Activated CD8-positive, alpha-beta memory T cell treated with anti-CD3 and anti-CD28 coated beads for 1 hour (primary cell): Measurements from ENCODE around the gene MOGAT1.
"Not testable (repeated sequence)": the region's sequence is repeated elsewhere in the genome, so short reads cannot be mapped to it uniquely, and the experiment has no call there.

Experiments
- DNase-seq, 2 donors: peaks; one replicate each; pipeline ENCODE4 v3.0.0-alpha.2; 2020; ENCODE audit warnings: low read depth in 1 of 2; ENCODE audit errors: extremely low read depth in 1 of 2

MOGAT1 gene

GRCh38 chr2:222708274-222708710, 36.8 kb downstream of the MOGAT1 start:
- DNase-seq, result peak; percentile 21 to 65

- no peak for DNase-seq
These were observed 37.9 kb downstream of the MOGAT1 start for GRCh38 chr2:222709191-222709891.

GRCh38 chr2:222710736-222711135, 39.3 kb downstream of the MOGAT1 start:
- no peak for DNase-seq

- no peak for DNase-seq
These were observed 40.0 kb downstream of the MOGAT1 start for GRCh38 chr2:222711315-222711940.

GRCh38 chr2:222713002-222713401, 41.5 kb downstream of the MOGAT1 start:
- DNase-seq, result no peak

- DNase-seq, result no peak
These were observed 43.1 kb downstream of the MOGAT1 start for GRCh38 chr2:222714361-222715241.

GRCh38 chr2:222715742-222716141, 44.3 kb downstream of the MOGAT1 start:
- DNase-seq, result no peak

- not testable (repeated sequence) for DNase-seq
These were observed 48.3 kb downstream of the MOGAT1 start for GRCh38 chr2:222719787-222720186.

- DNase-seq, result not testable (repeated sequence)
These were observed 50.1 kb downstream of the MOGAT1 start for GRCh38 chr2:222721597-222721996.

GRCh38 chr2:222722327-222722946, 51.0 kb downstream of the MOGAT1 start:
- no peak for DNase-seq

- no peak for DNase-seq
These were observed 52.8 kb downstream of the MOGAT1 start for GRCh38 chr2:222724208-222724607.

- DNase-seq, result no peak
These were observed 57.2 kb downstream of the MOGAT1 start for GRCh38 chr2:222728621-222729020.

GRCh38 chr2:222730366-222730999, 59.0 kb downstream of the MOGAT1 start:
- no peak for DNase-seq

GRCh38 chr2:222731201-222731621, 59.8 kb downstream of the MOGAT1 start:
- no peak for DNase-seq

GRCh38 chr2:222732489-222733178, 61.2 kb downstream of the MOGAT1 start:
- DNase-seq, result no peak

- DNase-seq, result no peak
These were observed 62.0 kb downstream of the MOGAT1 start for GRCh38 chr2:222733470-222733845.

- DNase-seq, result no peak
These were observed 62.6 kb downstream of the MOGAT1 start for GRCh38 chr2:222733846-222734702.

GRCh38 chr2:222734703-222735014, 63.2 kb downstream of the MOGAT1 start:
- DNase-seq, result no peak

- no peak for DNase-seq
These were observed 64.8 kb downstream of the MOGAT1 start for GRCh38 chr2:222736301-222736700.
